HCT116 (cell line): ENCODE measurements around the gene TRMU. TPM values are rescaled to one million over a fixed set of nuclear protein-coding genes. Genes with fewer than 3 reads are reported as not detected.

ENCODE experiments used
- ATAC-seq: fragments of 200-7000 bp; cut with Tn5 transposase; 2 replicates; pipeline ENCODE4 v1.9.1; 2020; ENCODE audit warnings: mild to moderate bottlenecking, moderate library complexity
- BruUV-seq: library from RNA; stranded (reverse); fragments of 400-500 nt; replicated peaks from 2 replicates; lab custom pipeline; 2021; lab: Mats Ljungman, UMichigan
- CTCF ChIA-PET: fragments of 300-600 bp; sonication (Branson Sonifier 250); formaldehyde crosslinking; loops from one replicate; lab custom pipeline; 2021; ENCODE audit warnings: antibody characterized with exemption; lab: Charles Lee
- POLR2A ChIA-PET: fragments of 300-600, 350-600 bp; sonication (Branson Sonifier 250); formaldehyde crosslinking; loops from one replicate; lab custom pipeline; 2021; ENCODE audit warnings: antibody characterized with exemption; lab: Charles Lee
- RAD21 ChIA-PET, 2 experiments: fragments of 300-600 bp; sonication (Branson Sonifier 250); formaldehyde crosslinking; loops; one replicate each; lab custom pipeline; 2023; ENCODE audit warnings: low total read pairs in 2 of 2; ENCODE audit not compliant: uncharacterized antibody in 2 of 2, unreplicated experiment in 2 of 2, low non-redundant PET in 1 of 2; lab: Charles Lee
- DNase-seq: peaks from one replicate; pipeline ENCODE4 v3.0.0-alpha.2; 2010; ENCODE audit warnings: low read depth, low spot score
- H2AFZ ChIP-seq: fragments of 200-600 bp; shearing (Covaris generic), sonication (generic); 2 replicates; pipeline ENCODE4 v1.6.1; 2017; ENCODE audit warnings: low read depth, mixed run types, mixed read lengths, antibody characterized with exemption, low read length; ENCODE audit not compliant: poor library complexity, severe bottlenecking
- H3K27ac ChIP-seq: 2 replicates; pipeline ENCODE4 v1.5.1; 2012; ENCODE audit warnings: low read depth, low read length
- H3K27me3 ChIP-seq: fragments of 200-600 bp; sonication (generic); 2 replicates; pipeline ENCODE4 v1.6.1; 2016; ENCODE audit warnings: mixed run types, low read length, mixed read lengths; ENCODE audit not compliant: insufficient read depth
- H3K36me3 ChIP-seq, 2 experiments: fragments of 200-500 bp in 1 of 2; fragments of 200-600 bp in 1 of 2; sonication (Bioruptor generic) in 1 of 2; sonication (generic) in 1 of 2; 2 replicates each; pipeline versions ENCODE4 v1.5.1 to v1.6.1; 2014 to 2016; ENCODE audit warnings: low read length in 2 of 2, inconsistent platforms in 1 of 2, mixed read lengths in 1 of 2, mixed run types in 1 of 2; ENCODE audit not compliant: insufficient read depth in 2 of 2, control insufficient read depth in 1 of 2
- H3K4me1 ChIP-seq, 2 experiments: fragments of 200-600 bp in 1 of 2; sonication (generic) in 1 of 2; 2 replicates each; pipeline versions ENCODE4 v1.5.1 to v1.6.1; 2012 to 2017; ENCODE audit warnings: low read length in 2 of 2, inconsistent platforms in 1 of 2, mild to moderate bottlenecking in 1 of 2, mixed read lengths in 1 of 2, mixed run types in 1 of 2, moderate library complexity in 1 of 2; ENCODE audit not compliant: insufficient read depth in 2 of 2, control insufficient read depth in 1 of 2
- H3K4me2 ChIP-seq: fragments of 200-600 bp; sonication (generic); 2 replicates; pipeline ENCODE4 v1.6.1; 2017; ENCODE audit warnings: mixed run types, low read length, mixed read lengths
- H3K4me3 ChIP-seq, 2 experiments: fragments of 200-600 bp in 1 of 2; sonication (generic) in 1 of 2; replicated peaks in 1 of 2; 2 replicates each; pipeline ENCODE4 v1.5.1; 2011 to 2016; ENCODE audit warnings: low read length in 2 of 2, control low read depth in 1 of 2, low read depth in 1 of 2, mild to moderate bottlenecking in 1 of 2, mixed read lengths in 1 of 2, mixed run types in 1 of 2
- H3K79me2 ChIP-seq: fragments of 200-600 bp; sonication (generic); 2 replicates; pipeline ENCODE4 v1.6.1; 2017; ENCODE audit warnings: mild to moderate bottlenecking, mixed run types, low read length, moderate library complexity, mixed read lengths; ENCODE audit not compliant: insufficient read depth
- H3K9ac ChIP-seq: fragments of 200-600 bp; sonication (generic); 2 replicates; pipeline ENCODE4 v1.6.1; 2016; ENCODE audit warnings: low read length, mixed read lengths
- H3K9me2 ChIP-seq: fragments of 200-600 bp; sonication (generic), shearing (Covaris generic); 2 replicates; pipeline ENCODE4 v1.6.1; 2017; ENCODE audit warnings: mixed run types, mild to moderate bottlenecking, moderate library complexity; ENCODE audit not compliant: insufficient read depth
- H3K9me3 ChIP-seq, 2 experiments: fragments of 200-500 bp in 1 of 2; fragments of 200-600 bp in 1 of 2; sonication (Bioruptor generic) in 1 of 2; sonication (generic) in 1 of 2; 2 replicates each; pipeline ENCODE4 v1.6.1; 2014 to 2017; ENCODE audit warnings: low read length in 2 of 2, mixed read lengths in 2 of 2, inconsistent platforms in 1 of 2, low read depth in 1 of 2, mild to moderate bottlenecking in 1 of 2, mixed run types in 1 of 2, moderate library complexity in 1 of 2; ENCODE audit not compliant: control insufficient read depth in 1 of 2, insufficient read depth in 1 of 2
- H4K20me1 ChIP-seq: fragments of 200-600 bp; sonication (generic), shearing (Covaris generic); 2 replicates; pipeline ENCODE4 v1.6.1; 2017; ENCODE audit warnings: mixed run types, mild to moderate bottlenecking, moderate library complexity; ENCODE audit not compliant: insufficient read depth
- CBX3 ChIP-seq: IDR thresholded peaks from 2 replicates; pipeline ENCODE4 v1.6.1; 2012; ENCODE audit warnings: low read depth
- CEBPB ChIP-seq: IDR thresholded peaks from 2 replicates; pipeline ENCODE4 v1.6.1; 2012; ENCODE audit warnings: low read depth
- POLR2AphosphoS5 ChIP-seq: IDR thresholded peaks from 2 replicates; pipeline ENCODE4 v1.6.1; 2011; ENCODE audit warnings: mild to moderate bottlenecking, low read depth, low read length, moderate library complexity
- RAD21 ChIP-seq: IDR thresholded peaks from 2 replicates; pipeline ENCODE4 v1.6.1; 2012; ENCODE audit warnings: low read depth, mild to moderate bottlenecking
- TCF7L2 ChIP-seq: IDR thresholded peaks from 2 replicates; pipeline ENCODE4 v1.7.0; 2011; ENCODE audit warnings: borderline replicate concordance, inconsistent platforms; ENCODE audit not compliant: insufficient read depth, insufficient read length; ENCODE audit errors: extremely low read depth
- ZFX ChIP-seq: fragments of 450-650 bp; IDR thresholded peaks from 2 replicates; pipeline ENCODE4 v1.6.1; 2017
- intact Hi-C: fragments of 100-400 bp; cut with micrococcal nuclease; formaldehyde crosslinking; loops from 2 replicates; pipeline ENCODE4 v1.10.0; 2022
- total RNA-seq: library from RNA; stranded (reverse); gene quantifications from one replicate; pipeline ENCODE4 v1.2.1, GENCODE V29; 2021; ENCODE audit not compliant: unreplicated experiment
- TF ChIP-seq, protein P1 (sequence below): IDR thresholded peaks from 2 replicates; pipeline ENCODE4 v1.6.1; 2012; ENCODE audit warnings: low read depth
- TF ChIP-seq, protein P2 (sequence below): IDR thresholded peaks from 2 replicates; pipeline ENCODE4 v1.6.1; 2011; ENCODE audit warnings: mild to moderate bottlenecking, low read length, moderate library complexity; ENCODE audit not compliant: insufficient replicate concordance; ENCODE audit errors: extremely low read depth
- TF ChIP-seq, protein P3 (sequence below): IDR thresholded peaks from 2 replicates; pipeline ENCODE4 v1.6.1; 2012

The TRMU gene
- total RNA-seq, 1 experiment from 2014 or later: 65.4 TPM

DNA sequence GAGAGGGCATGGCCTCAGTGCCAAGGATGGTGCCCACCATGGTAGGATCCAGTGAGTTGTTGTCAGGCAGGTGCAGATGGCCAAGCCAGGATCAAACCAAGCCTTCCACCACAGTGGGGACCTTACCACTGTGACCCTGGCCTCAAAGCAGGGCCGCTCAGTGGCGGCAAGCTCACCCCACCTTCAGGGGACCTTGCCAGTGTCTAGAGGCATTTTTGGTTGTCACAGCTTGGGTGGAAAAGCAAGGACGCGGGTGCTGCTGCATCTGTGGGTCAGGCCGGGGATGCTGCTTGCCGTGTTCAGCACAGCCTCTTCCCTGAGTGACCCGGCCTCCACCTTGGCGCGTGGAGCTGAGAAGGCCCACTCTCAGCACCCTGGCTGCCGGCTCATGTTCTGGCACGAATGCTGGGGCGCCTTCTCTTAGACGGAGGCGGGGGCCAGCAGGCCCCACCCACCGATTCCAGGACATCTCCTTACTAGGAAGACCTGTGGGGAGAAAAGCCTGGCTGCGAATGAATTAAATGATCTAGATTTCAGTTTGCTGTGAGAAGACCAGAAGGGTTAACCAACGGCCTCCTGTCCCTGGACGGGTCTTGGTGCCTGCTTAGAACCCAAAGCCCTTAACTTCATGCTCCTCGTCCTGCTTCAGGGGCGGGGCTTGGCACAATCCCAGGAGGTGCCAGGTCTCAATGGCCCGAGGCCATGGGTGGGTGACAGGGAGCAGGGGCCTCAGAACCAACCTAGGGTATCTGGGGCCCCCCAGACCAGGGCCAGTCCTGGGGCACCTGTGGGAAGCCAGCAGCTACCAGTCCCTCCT, 18.9 kb downstream of the TRMU start:
- no peaks in the 10 kb centered on the region for H3K27me3 ChIP-seq
- H3K36me3 ChIP-seq: peaks cover 21 to 30% of the 10 kb centered on the region in 2 experiments; a peak in 3 of 4 replicates
- H4K20me1 ChIP-seq: peaks cover 6% of the 10 kb centered on the region; the same call in 1 of the 2 replicates
- H3K27ac ChIP-seq: 0 out of 2 replicates have a peak overlapping the region, but pooled peaks have one; percentile 53
- H3K9me2 ChIP-seq: no peaks in the 10 kb centered on the region
- no peaks in the 10 kb centered on the region for H3K9me3 ChIP-seq
- H3K4me2 ChIP-seq: no peak overlapping the region
- no TSS peak for BruUV-seq
- no peak overlapping the region for H2AFZ ChIP-seq
- CTCF ChIA-PET: interaction anchor here (2.2 kb wide), 1 partner anchor 187 kb away, joined by 17 read pairs; no protein-coding TSS in a partner anchor
- no peak for ATAC-seq
- no peak overlapping the region for H3K4me3 ChIP-seq
- peaks cover 13 to 14% of the 10 kb centered on the region in 2 experiments for H3K4me1 ChIP-seq
- no peak for DNase-seq
- TF ChIP-seq RAD21 (no peak), CEBPB (no peak), ZFX (no peak), CBX3 (no peak), TCF7L2 (no peak), POLR2AphosphoS5 (no peak)
- TF ChIP-seq, protein P1, sequence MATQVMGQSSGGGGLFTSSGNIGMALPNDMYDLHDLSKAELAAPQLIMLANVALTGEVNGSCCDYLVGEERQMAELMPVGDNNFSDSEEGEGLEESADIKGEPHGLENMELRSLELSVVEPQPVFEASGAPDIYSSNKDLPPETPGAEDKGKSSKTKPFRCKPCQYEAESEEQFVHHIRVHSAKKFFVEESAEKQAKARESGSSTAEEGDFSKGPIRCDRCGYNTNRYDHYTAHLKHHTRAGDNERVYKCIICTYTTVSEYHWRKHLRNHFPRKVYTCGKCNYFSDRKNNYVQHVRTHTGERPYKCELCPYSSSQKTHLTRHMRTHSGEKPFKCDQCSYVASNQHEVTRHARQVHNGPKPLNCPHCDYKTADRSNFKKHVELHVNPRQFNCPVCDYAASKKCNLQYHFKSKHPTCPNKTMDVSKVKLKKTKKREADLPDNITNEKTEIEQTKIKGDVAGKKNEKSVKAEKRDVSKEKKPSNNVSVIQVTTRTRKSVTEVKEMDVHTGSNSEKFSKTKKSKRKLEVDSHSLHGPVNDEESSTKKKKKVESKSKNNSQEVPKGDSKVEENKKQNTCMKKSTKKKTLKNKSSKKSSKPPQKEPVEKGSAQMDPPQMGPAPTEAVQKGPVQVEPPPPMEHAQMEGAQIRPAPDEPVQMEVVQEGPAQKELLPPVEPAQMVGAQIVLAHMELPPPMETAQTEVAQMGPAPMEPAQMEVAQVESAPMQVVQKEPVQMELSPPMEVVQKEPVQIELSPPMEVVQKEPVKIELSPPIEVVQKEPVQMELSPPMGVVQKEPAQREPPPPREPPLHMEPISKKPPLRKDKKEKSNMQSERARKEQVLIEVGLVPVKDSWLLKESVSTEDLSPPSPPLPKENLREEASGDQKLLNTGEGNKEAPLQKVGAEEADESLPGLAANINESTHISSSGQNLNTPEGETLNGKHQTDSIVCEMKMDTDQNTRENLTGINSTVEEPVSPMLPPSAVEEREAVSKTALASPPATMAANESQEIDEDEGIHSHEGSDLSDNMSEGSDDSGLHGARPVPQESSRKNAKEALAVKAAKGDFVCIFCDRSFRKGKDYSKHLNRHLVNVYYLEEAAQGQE: no peak
- TF ChIP-seq, protein P2, sequence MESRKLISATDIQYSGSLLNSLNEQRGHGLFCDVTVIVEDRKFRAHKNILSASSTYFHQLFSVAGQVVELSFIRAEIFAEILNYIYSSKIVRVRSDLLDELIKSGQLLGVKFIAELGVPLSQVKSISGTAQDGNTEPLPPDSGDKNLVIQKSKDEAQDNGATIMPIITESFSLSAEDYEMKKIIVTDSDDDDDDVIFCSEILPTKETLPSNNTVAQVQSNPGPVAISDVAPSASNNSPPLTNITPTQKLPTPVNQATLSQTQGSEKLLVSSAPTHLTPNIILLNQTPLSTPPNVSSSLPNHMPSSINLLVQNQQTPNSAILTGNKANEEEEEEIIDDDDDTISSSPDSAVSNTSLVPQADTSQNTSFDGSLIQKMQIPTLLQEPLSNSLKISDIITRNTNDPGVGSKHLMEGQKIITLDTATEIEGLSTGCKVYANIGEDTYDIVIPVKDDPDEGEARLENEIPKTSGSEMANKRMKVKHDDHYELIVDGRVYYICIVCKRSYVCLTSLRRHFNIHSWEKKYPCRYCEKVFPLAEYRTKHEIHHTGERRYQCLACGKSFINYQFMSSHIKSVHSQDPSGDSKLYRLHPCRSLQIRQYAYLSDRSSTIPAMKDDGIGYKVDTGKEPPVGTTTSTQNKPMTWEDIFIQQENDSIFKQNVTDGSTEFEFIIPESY: no peak
- TF ChIP-seq, protein P3, sequence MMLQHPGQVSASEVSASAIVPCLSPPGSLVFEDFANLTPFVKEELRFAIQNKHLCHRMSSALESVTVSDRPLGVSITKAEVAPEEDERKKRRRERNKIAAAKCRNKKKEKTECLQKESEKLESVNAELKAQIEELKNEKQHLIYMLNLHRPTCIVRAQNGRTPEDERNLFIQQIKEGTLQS: no peak
- TF ChIP-seq, all 23 proteins: peak for 0
- H3K9ac ChIP-seq: no peak overlapping the region
- ChIA-PET RAD21 (no interaction called here), POLR2A (no interaction called here)
- peaks cover 10% of the 10 kb centered on the region; the same call in 1 of the 2 replicates for H3K79me2 ChIP-seq
- intact Hi-C loops: no loop called here
